HG02852 (cell line): Measurements from ENCODE around the gene NOS3.
"Not testable (repeated sequence)": the region's sequence is repeated elsewhere in the genome, so short reads cannot be mapped to it uniquely, and the experiment has no call there.

Experiments used
- ATAC-seq: cut with Tn5 transposase; IDR thresholded peaks from one replicate; pipeline ENCODE4 v1.9.1; 2021; ENCODE audit warnings: mild to moderate bottlenecking, moderate library complexity; ENCODE audit not compliant: unreplicated experiment

NOS3 gene

DNA sequence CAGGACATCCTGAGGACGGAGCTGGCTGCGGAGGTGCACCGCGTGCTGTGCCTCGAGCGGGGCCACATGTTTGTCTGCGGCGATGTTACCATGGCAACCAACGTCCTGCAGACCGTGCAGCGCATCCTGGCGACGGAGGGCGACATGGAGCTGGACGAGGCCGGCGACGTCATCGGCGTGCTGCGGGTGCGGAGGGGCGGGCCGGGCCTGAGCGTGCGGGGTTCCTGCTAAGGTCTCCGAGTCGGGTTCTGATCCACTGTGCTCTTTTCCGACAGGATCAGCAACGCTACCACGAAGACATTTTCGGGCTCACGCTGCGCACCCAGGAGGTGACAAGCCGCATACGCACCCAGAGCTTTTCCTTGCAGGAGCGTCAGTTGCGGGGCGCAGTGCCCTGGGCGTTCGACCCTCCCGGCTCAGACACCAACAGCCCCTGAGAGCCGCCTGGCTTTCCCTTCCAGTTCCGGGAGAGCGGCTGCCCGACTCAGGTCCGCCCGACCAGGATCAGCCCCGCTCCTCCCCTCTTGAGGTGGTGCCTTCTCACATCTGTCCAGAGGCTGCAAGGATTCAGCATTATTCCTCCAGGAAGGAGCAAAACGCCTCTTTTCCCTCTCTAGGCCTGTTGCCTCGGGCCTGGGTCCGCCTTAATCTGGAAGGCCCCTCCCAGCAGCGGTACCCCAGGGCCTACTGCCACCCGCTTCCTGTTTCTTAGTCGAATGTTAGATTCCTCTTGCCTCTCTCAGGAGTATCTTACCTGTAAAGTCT lies 23.1 kb downstream of the NOS3 start:
- ATAC-seq = peak; percentile 51

DNA sequence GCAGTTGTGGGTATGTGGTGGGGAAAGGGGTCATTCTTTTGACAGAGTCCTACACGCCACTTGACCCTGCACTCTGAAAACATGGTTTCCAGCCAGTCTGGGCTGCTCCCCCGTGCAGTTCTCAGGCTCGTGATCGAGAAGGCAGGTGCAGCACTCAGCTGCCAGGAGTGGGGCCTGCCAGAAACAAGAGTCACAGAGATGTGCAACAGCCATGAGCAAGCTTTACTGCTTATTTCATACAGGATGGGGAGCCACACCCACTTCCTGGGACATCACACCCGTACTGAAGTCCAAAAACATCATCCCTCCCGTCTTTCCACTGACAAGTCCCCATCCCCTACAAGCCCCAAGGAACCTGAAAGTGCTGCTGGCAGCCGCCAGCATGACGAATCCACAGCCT lies 24.1 kb downstream of the NOS3 start:
- ATAC-seq = no peak

DNA sequence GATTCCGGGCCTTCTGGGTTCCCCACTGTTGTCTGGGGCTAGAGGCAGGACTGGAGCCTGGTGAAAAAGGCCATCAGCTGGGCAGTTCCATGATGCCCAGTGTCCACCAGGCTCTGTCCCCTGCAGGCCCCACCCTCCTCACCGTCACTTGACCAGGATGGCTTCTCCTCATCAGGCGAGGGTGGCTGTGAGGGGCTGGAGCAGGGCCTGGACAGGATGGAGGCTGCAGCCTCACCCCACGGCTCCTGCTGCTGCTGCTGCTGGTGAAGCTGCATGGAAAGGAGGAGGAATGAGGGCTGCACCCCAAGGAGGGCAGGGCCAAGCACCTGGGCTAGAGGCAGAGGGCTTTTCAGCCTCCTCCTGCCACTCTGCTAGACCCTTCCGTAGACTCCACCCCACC lies 25.1 kb downstream of the NOS3 start:
- no peak for ATAC-seq

DNA sequence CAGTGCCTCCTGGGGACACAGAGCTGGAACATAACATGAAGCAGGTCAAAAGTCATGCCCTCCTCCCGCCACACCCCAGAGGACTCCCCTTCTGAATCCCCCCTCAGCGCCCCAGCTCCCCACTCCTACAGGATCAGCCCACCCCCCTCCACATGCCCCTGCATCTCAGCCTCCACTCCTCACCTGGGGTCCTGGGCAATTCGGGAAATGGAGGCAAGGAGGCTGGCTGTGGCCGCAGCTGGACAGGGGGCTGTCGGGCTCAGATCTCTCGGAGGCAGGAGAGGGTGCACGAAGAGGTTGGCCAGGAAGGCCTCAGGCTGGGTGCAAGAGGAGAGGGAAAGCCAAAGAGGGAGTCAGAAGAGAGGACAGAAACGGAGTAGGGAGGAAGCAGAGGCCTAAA lies 25.7 kb downstream of the NOS3 start:
- ATAC-seq = no peak

DNA sequence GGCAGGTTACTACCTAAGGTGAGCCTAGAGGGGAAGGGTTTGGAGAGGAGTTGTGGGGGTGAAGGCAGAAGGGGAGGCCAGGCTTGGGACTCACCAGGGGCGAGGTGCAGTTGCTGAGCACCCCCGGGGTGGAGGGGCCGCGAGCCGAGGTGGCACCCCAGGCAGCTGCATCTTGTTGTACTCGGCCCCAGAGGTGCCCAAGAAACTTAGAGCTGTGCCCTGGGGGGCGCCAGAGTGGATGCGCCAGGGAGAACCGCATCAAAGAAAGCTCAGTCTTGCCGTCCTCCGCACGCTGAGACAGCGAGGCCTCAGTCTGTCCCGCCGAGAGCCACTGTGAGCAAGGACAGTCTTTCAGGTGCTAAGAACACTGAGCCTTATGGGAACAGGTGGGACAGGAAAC lies 26.1 kb downstream of the NOS3 start:
- no peak for ATAC-seq

DNA sequence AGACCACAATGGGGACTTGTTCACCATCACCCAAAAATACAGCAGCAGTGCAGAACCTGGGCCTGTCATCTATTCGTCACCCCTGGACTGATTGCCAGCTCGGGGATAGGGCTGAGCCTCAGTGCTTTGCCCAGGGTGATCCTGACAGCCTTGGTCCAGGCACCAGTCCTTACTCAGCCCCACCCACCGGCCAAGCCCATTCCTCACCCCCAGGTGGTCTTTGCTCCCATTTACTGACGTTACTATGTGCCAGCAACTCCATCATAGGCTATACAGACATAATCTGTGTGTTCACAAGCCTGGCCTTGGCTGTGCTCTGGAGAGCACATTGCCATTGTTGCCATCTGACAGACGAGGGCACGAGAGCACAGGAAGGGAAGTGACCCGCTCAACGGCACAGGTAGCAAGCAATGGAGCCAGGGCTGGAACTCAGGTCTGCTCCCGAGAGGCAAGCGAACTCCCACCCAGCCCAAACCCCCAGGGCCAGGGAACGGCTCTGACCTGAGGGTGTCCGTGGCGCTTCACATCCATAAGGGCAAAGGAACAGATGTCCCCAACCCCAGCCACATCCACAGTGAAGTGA lies 26.6 kb downstream of the NOS3 start:
- ATAC-seq = no peak

DNA sequence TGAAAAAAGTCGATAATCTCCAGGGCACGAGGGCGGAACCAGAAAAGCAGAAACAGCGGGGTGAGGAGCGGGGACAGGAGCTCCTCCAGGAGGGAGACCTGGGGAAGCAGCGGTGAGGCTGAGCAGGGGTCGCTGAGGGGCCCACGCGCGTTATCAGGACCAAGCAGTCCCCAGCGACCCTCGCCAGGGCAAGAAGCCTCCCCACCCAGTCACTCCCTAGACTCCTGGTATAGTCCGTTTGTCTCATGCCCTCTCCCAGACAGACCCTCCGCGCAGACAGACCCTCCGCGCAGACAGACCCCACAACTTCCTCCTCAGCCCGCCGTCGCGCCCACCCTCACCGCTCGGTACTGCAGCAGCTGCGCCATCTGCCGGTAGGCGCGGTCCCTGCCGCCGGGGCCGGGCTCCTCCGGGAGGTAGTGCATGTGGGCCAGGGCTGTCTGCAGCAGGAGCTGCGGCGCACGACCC lies 27.2 kb downstream of the NOS3 start:
- peak; percentile 58 for ATAC-seq

DNA sequence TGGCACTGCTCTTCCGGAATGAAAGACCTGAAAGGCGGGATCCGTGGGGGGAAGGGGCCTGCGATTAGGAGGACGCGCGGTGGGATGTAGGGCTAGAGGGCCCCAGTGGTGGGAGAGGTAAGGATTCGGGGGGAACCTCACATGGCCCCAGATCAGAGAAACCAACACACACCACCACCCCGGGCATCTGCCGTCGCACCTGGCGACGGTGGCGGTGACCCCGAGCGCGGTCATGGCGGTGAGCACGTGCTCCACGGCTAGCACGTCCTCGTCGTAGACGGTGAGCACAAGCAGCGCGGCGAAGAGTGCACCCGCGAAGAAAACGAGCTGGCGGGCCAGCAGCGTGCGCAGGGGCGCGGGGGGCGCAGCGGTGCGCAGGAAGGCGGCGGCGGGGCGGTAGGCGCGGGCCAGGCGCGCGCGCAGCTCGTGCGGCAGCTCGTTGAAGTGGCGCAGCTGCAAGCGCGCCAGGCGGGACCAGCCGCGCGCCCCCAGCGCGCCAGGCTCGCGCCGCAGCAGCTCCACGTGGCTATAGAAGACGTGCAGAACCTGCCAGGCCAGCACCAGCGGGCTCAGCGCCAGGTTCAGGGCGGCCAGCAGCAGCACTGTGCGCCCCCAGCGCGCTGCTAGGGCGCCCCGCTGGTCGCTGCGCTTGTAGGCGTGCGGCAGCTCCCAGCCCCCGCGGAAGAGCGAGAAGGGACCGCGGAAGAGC lies 27.8 kb downstream of the NOS3 start:
- peak; percentile 10 for ATAC-seq

DNA sequence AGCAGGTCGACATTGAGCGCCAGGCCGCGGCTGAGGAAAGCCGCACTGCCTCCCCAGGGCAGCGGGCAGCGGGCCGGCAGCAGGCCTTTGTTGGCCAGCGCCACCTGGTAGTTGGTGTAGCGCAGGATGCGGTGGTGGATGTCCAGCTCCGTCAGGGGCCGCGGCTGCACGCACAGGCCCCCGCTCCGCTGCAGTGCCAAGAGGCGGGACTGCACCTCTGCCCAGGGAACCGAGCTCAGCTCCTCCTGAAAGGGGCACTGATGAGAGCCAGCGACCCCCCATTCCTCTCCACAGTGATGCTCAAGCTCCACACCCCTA lies 28.3 kb downstream of the NOS3 start:
- ATAC-seq = no peak

DNA sequence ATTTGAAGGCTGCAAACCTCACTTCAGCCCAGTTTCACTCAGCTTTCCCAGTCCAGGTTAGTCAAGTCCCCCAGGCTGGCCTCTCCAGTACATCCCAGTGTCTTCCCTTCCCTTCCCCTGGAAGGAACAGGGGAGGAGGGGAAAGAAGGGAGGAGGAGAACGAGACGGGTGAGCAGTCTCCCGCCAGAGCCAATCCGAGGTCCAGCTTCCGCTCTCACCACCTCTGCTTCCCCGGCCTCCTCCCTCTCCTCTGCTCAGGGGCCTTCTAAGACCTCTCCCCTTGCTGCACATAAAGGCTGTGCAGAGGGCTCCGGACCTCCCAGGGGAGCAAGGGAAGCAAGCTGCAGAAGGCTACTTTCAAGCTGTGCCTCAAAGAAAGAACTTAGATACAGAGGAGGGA lies 29.4 kb downstream of the NOS3 start:
- ATAC-seq = no peak

DNA sequence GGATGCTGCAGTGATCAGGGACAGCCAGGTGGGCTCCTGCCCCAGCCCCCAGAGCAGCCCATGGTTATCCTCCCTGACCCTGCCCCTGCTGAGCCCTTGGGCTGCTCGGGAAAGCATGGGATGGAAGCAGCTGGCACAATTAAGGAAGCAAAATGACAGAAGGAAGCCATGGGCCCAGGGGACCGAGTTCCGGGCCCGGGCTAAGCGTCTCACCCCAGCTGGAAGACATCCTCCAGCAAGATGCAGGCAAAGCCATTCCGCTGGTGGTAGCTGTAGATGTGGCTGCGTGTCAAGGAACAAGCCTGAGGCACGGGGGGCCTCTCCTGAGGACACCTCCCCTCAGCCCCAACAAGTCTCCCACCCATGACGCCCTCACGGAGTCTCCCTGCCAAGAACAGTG lies 32.4 kb downstream of the NOS3 start:
- no peak for ATAC-seq

DNA sequence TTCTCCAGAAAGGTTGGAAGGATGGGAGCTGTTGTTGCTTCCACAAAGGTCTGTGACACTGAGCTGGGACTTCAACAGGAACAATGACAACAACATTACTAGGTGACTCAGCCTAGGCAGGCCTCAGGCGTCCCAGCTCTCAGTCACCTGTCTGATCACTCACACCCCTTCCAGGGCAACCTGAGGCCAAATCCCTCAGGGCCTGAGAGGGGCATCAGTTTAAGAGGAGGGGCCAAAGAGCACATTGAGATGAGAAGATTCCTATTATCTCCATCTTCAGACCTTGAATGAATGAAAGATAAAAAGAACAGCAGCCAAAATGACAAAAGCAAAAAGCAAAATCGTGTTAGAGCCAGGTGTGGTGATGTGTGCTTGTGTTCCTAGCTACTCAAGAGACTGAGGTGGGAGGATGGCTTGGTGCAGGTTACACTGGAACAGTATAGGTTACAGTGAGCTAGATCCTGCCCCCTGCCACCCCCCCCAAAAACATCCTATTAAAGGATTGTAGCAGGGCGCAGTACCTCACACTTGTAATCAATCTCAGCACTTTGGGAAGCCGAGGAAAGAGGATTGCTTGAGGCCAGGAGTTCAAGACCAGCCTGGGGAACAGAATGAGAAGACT lies 33.7 kb downstream of the NOS3 start, which contains the start of gene ATG9B:
Gene ATG9B, minus strand, starts transcription at position 60 of the 622 bp plus-strand sequence. CDS start 71 bp downstream, outside the sequence.
- ATAC-seq = no peak

DNA sequence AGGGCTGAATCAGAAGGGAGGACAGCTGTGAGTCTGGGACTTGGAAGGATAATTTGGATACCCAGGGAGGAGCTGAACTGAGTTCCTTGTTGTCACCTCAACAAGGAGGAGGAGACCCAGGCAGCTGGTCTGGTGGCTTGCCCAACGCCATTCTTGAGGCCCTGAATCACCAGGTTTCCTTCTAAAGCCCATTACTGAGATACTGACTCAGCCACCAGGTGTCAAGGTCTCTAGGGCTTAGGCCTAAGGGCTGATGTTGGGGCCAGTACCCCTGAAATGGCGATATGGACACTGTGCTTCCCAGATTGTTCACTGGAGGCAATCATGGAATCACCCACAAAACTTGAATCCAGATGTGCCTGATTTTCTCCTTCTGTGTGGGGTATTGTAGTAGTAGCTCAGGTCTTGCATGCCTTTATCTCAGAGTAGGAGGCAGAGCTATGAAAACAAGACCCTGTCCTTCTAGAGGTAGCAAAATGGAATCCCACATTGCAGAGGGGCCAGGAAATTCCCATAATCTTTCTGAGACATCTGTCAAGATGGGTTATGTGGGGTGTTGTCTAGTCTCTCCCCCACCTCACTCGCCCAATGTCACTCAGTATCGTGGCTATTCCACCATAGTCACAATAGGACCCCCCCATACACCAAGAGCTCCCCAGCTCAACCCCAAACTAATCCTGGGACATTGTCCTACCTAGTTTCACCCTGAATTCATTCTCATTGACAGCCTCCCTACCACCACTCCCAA lies 35.3 kb downstream of the NOS3 start:
- no peak for ATAC-seq

DNA sequence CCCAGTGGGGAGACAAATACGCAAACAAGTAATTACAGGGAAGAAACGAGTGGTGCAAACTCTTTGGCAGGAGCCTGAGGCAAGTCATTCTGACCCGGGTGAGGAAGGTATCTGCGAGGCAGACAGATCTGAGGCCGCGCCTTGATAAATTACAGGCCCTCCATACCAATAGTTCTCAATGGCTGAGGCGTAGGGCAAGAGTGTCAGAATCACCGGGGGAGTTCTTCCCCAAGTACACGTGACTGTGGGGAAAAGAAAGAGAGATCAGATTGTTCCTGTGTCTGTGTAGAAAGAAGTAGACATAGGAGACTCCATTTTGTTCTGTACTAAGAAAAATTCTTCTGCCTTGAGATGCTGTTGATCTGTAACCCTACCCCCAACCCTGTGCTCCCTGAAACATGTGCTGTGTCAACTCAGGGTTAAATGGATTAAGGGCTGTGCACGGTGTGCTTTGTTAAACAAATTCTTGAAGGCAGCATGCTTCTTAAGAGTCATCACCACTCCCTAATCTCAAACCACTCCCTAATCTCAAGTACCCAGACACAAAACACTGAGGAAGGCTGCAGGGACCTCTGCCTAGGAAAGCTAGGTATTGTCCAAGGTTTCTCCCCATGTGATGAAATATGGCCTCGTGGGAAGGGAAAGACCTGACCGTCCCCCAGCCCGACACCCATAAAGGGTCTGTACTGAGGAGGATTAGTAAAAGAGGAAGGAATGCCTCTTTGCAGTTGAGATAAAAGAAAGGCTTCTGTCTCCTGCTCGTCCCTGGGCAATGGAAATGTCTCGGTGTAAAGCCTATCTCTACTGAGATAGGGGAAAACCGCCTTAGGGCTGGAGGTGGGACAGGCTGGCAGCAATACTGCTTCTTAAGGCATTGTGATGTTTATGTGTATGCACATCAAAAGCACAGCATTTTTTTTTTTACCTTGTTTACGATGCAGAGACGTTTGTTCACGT lies 36.2 kb downstream of the NOS3 start:
- not testable (repeated sequence) for ATAC-seq

DNA sequence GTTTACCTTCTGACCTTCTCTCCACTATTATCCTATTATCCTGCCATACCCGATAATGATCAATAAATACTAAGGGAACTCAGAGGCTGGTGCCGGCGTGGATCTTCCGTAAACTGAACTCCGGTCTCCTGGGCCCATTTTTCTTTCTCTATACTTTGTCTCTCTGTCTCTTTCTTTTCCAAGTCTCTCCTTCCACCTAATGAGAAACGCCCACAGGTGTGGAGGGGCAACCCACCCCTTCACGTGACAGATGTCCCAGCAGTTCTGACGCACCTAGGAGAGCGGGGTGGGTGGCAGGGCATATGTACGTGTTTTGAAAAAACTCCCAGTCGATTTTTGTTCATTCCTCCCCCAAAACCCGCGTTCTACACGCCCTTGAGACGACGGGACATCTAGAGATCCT lies 36.9 kb downstream of the NOS3 start:
- ATAC-seq = not testable (repeated sequence)

DNA sequence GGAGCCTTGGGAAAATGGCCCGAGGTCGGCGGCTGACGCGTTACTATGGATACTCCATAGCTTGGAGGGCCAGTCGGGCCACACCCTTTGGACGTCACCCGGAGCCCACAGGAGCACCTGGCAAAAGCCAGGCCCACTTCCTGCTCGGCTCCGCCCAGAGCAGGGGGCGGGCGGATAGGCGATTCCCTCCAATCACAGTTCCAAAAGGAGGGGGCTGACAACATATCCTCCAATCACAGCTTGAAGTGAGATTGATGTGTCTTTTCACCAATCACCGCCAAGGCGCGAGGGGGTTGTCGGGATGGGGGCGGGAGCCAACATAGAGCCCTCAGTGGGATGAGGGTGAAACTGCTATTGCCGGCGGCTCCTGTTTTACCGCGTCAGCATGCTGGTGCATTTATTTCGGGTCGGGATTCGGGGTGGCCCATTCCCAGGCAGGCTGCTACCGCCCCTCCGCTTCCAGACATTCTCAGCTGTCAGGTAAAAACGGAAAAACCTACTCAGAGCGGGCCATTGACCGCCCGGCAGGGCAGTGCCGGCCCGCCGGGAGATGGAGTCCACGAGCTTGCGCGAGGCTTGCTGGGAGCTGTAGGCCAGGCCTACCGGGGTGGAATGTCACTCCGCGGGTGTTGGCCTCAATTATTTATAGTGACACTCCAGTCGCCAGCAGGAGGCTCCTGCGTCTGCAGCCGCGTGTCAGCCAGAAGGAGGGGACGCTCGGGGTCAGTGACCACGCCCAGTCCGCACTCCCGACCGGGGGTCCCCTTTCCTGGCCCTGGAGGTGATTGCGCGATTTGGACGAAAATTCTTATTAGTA lies 37.5 kb downstream of the NOS3 start, which contains the start of gene ABCB8:
Gene ABCB8, plus strand, starts transcription at position 320 of the 817 bp plus-strand sequence. Its CDS starts 66 bp downstream, at position 386.
- ATAC-seq = peak; percentile 97

DNA sequence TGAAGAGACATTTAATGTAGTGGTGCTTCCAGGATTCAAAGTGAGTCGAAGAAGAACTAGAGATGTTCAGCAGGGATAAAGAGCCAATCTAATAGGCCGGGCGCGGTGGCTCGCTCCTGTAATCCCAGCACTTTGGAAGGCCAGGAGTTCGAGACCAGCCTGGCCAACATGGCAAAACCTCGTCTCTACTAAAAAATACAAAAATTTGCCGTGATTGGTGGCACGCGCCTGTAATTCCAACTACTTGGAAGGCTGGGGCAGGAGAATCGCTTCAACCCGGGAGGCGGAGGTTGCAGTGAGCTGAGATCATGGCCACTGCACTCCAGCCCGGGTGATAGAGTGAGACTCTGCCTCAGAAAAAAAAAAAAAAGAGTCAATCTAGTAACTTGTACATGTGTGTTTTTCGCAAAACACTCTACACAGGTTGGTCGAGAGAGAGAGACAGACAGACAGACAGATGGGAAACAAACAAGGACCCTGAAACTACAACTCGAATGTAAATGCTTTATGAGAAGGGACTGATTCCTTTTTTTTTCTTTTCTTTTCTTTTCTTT lies 38.2 kb downstream of the NOS3 start:
- ATAC-seq = no peak

DNA sequence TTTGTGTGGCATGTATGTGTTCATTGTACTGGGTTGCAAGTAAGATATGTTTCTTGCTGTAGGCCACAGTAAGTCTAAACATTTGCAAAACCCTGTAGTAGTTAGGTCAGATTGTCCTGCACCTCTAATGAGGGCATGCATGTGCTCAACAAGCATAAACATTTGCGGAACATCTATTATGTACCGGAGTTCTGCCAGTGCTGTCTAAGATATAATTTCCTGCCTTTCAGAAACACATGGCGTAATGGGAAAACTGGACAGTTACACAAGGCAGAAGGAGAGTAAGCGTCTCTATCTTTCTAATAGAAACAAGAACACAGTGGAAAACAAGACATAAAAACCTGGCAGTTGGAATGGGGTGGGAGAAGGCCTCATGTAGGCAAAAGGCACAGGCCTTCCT lies 40.2 kb downstream of the NOS3 start:
- no peak for ATAC-seq
